22Rv1 (cell line): ENCODE data around the gene PYCARD.

Experiments used
- CTCF ChIP-seq: fragments of 450-650 bp; IDR thresholded peaks from 2 replicates; pipeline ENCODE4 v1.5.1; 2017; ENCODE audit warnings: mild to moderate bottlenecking
- ZFX ChIP-seq: fragments of 450-650 bp; IDR thresholded peaks from 2 replicates; pipeline ENCODE4 v1.6.1; 2017; ENCODE audit warnings: antibody characterized with exemption, borderline replicate concordance

- TF ChIP-seq CTCF (no peak), ZFX (no peak)
Measured at GRCh38 chr16:31243734-31244670, 41.4 kb upstream of the PYCARD start.
